Smooth muscle cell (in vitro differentiated cells): Measurements from ENCODE around the gene ELK3. TPM values are rescaled to one million over a fixed set of nuclear protein-coding genes. Genes with fewer than 3 reads are reported as not detected.

Experiments
- DNase-seq: peaks from one replicate; lab custom pipeline; 2025; ENCODE audit not compliant: unreplicated experiment; lab: John Stamatoyannopoulos, UW
- H2AFZ ChIP-seq: fragments of 200-600 bp; sonication (generic); 2 replicates; pipeline ENCODE4 v1.6.0; 2016; ENCODE audit warnings: antibody characterized with exemption, low read depth, mild to moderate bottlenecking
- H3F3A ChIP-seq: fragments of 200-600 bp; sonication (generic); 2 replicates; pipeline ENCODE4 v1.6.0; 2017; ENCODE audit warnings: antibody characterized with exemption, low read depth
- H3K27ac ChIP-seq: fragments of 200-600 bp; sonication (generic); 2 replicates; pipeline ENCODE4 v1.5.1; 2016; ENCODE audit warnings: low read depth, mild to moderate bottlenecking
- H3K27me3 ChIP-seq: fragments of 200-600 bp; sonication (generic); 2 replicates; pipeline ENCODE4 v1.6.1; 2016; ENCODE audit warnings: low read depth, mild to moderate bottlenecking
- H3K36me3 ChIP-seq: fragments of 200-600 bp; sonication (generic); 2 replicates; pipeline ENCODE4 v1.5.1; 2016; ENCODE audit warnings: low read depth
- H3K4me1 ChIP-seq: fragments of 200-600 bp; sonication (generic); 2 replicates; pipeline ENCODE4 v1.5.1; 2016; ENCODE audit warnings: low read depth
- H3K4me2 ChIP-seq: fragments of 200-600 bp; sonication (generic); 2 replicates; pipeline ENCODE4 v1.6.0; 2016; ENCODE audit warnings: mild to moderate bottlenecking
- H3K4me3 ChIP-seq: fragments of 200-600 bp; sonication (generic); 2 replicates; pipeline ENCODE4 v1.5.1; 2016; ENCODE audit warnings: mild to moderate bottlenecking
- H3K79me2 ChIP-seq: fragments of 200-600 bp; sonication (generic); 2 replicates; pipeline ENCODE4 v1.6.0; 2016; ENCODE audit warnings: low read depth, mild to moderate bottlenecking
- H3K9ac ChIP-seq: fragments of 200-600 bp; sonication (generic); 2 replicates; pipeline ENCODE4 v1.6.0; 2016; ENCODE audit warnings: low read depth
- H3K9me3 ChIP-seq: fragments of 200-600 bp; sonication (generic); replicated peaks from 2 replicates; pipeline ENCODE4 v1.5.1; 2016; ENCODE audit warnings: low read depth
- H4K20me1 ChIP-seq: fragments of 200-600 bp; sonication (generic); 2 replicates; pipeline ENCODE4 v1.6.0; 2016; ENCODE audit warnings: low read depth
- CTCF ChIP-seq: fragments of 200-600 bp; sonication (generic); IDR thresholded peaks from 2 replicates; pipeline ENCODE4 v1.5.1; 2017; ENCODE audit warnings: borderline replicate concordance, mild to moderate bottlenecking, antibody characterized with exemption; ENCODE audit not compliant: insufficient read depth, poor library complexity, severe bottlenecking
- WGBS: methylation state at CpG from one replicate; pipeline ENCODE4 v1.1.7; 2016; ENCODE audit warnings: low lambda C conversion rate; 5-methylcytosine and 5-hydroxymethylcytosine counted together
- polyA plus RNA-seq: library from polyadenylated mRNA; unstranded; fragments of >200 nt; fragmentation: Nextera tagmentation; extraction: Ambion mirVana; gene quantifications from 2 replicates; pipeline ENCODE4 v1.2.1, GENCODE V29; 2016
- total RNA-seq: library from RNA; depleted of rRNA; stranded (reverse); fragments of >200 nt; gene quantifications from 2 replicates; pipeline ENCODE4 v1.2.3, GENCODE V29; 2014

Gene ELK3
- total and polyA plus RNA-seq, 2 experiments from 2014 or later: 43.1 to 44.3 TPM

- DNase-seq: no peak
- TF ChIP-seq CTCF: no peak
- H3K4me2 ChIP-seq: no peak overlapping the region
- H4K20me1 ChIP-seq: no peaks in the 10 kb centered on the region
- H3K4me1 ChIP-seq: peaks cover 4% of the 10 kb centered on the region
- no peak overlapping the region for H2AFZ ChIP-seq
- no peaks in the 10 kb centered on the region for H3F3A ChIP-seq
- no peak overlapping the region for H3K27ac ChIP-seq
- no peaks in the 10 kb centered on the region for H3K79me2 ChIP-seq
- H3K9me3 ChIP-seq: no peaks in the 10 kb centered on the region
- no peak overlapping the region for H3K9ac ChIP-seq
- no peaks in the 10 kb centered on the region for H3K27me3 ChIP-seq
- WGBS: 91% methylated on average over 5 of the region's 5 CpGs
- peaks cover 31% of the 10 kb centered on the region for H3K36me3 ChIP-seq
- no peak overlapping the region for H3K4me3 ChIP-seq
Measured at GRCh38 chr12:96289067-96289466, 94.9 kb downstream of the ELK3 start.

GRCh38 chr12:96293093-96293492 lies 98.9 kb downstream of the ELK3 start:
- no peak overlapping the region for H3K4me3 ChIP-seq
- no peak for DNase-seq
- no peak overlapping the region for H3K27ac ChIP-seq
- no peaks in the 10 kb centered on the region for H3K9me3 ChIP-seq
- WGBS: 98% methylated on average over 2 of the region's 2 CpGs
- no peak overlapping the region for H3K4me2 ChIP-seq
- H3K9ac ChIP-seq: no peak overlapping the region
- H3K4me1 ChIP-seq: peaks cover 4% of the 10 kb centered on the region
- H3K79me2 ChIP-seq: no peaks in the 10 kb centered on the region
- peaks cover 3% of the 10 kb centered on the region for H3F3A ChIP-seq
- no peaks in the 10 kb centered on the region for H3K27me3 ChIP-seq
- peaks cover 23% of the 10 kb centered on the region for H3K36me3 ChIP-seq
- H2AFZ ChIP-seq: no peak overlapping the region
- no peaks in the 10 kb centered on the region for H4K20me1 ChIP-seq
- no peak for TF ChIP-seq CTCF

- WGBS: 72% methylated on average over 3 of the region's 3 CpGs
- no peaks in the 10 kb centered on the region for H3K9me3 ChIP-seq
- no peak for DNase-seq
- no peaks in the 10 kb centered on the region for H3K79me2 ChIP-seq
- no peaks in the 10 kb centered on the region for H3K27me3 ChIP-seq
- no peak overlapping the region for H3K27ac ChIP-seq
- peaks cover 3% of the 10 kb centered on the region for H3F3A ChIP-seq
- H4K20me1 ChIP-seq: no peaks in the 10 kb centered on the region
- H3K4me3 ChIP-seq: no peak overlapping the region
- H3K4me1 ChIP-seq: no peaks in the 10 kb centered on the region
- no peak for TF ChIP-seq CTCF
- peaks cover 22% of the 10 kb centered on the region for H3K36me3 ChIP-seq
- no peak overlapping the region for H2AFZ ChIP-seq
- H3K4me2 ChIP-seq: no peak overlapping the region
- no peak overlapping the region for H3K9ac ChIP-seq
Measured at GRCh38 chr12:96294831-96295230, 100.7 kb downstream of the ELK3 start.

- H2AFZ ChIP-seq: no peak overlapping the region
- H3K4me1 ChIP-seq: no peaks in the 10 kb centered on the region
- no peaks in the 10 kb centered on the region for H3K27me3 ChIP-seq
- peaks cover 3% of the 10 kb centered on the region for H3F3A ChIP-seq
- no peak for DNase-seq
- 93% methylated on average over 6 of the region's 6 CpGs for WGBS
- no peak for TF ChIP-seq CTCF
- H4K20me1 ChIP-seq: no peaks in the 10 kb centered on the region
- H3K4me3 ChIP-seq: no peak overlapping the region
- H3K79me2 ChIP-seq: no peaks in the 10 kb centered on the region
- no peaks in the 10 kb centered on the region for H3K9me3 ChIP-seq
- H3K9ac ChIP-seq: no peak overlapping the region
- no peak overlapping the region for H3K4me2 ChIP-seq
- peaks cover 22% of the 10 kb centered on the region for H3K36me3 ChIP-seq
- H3K27ac ChIP-seq: no peak overlapping the region
Measured at GRCh38 chr12:96295532-96296160, 101.5 kb downstream of the ELK3 start.
